ENCODE data around the gene ANKRD50.

DNA sequence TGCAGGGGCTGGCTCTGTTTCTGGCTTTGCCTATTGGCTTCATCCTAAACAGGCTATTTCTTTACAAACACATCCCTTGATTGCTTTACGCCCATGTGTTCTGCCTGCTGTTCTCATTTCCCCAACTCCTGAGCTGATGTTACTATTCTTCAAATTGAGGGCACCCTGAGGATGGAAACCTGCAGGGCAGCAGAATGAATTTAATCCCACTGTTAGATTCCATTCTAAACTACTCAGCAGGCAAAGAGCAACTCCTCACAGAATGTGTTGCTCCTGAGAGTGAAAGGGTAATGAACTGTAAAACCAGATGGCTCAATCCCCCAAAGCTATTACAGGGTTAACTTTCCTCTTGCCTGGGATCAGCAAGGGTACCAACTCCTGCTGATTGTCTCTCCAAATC lies 75.7 kb downstream of the ANKRD50 start:
- TF ChIP-seq CTCF (IDR thresholded peaks at IDR 0.05; ENCODE audit: low read depth, low read length, poor library complexity, severe bottlenecking), result no peak
- TF ChIP-seq EZH2phosphoT487 (IDR thresholded peaks at IDR 0.05; ENCODE audit: borderline replicate concordance, low read length), result no peak
